Measurements from ENCODE around the gene FAM174C. TPM values are rescaled to one million over a fixed set of nuclear protein-coding genes. Genes with fewer than 3 reads are reported as not detected.

FAM174C gene
- total and polyA plus RNA-seq, 4 donors = 14.6 to 79.8 (median 33.8) TPM

DNA sequence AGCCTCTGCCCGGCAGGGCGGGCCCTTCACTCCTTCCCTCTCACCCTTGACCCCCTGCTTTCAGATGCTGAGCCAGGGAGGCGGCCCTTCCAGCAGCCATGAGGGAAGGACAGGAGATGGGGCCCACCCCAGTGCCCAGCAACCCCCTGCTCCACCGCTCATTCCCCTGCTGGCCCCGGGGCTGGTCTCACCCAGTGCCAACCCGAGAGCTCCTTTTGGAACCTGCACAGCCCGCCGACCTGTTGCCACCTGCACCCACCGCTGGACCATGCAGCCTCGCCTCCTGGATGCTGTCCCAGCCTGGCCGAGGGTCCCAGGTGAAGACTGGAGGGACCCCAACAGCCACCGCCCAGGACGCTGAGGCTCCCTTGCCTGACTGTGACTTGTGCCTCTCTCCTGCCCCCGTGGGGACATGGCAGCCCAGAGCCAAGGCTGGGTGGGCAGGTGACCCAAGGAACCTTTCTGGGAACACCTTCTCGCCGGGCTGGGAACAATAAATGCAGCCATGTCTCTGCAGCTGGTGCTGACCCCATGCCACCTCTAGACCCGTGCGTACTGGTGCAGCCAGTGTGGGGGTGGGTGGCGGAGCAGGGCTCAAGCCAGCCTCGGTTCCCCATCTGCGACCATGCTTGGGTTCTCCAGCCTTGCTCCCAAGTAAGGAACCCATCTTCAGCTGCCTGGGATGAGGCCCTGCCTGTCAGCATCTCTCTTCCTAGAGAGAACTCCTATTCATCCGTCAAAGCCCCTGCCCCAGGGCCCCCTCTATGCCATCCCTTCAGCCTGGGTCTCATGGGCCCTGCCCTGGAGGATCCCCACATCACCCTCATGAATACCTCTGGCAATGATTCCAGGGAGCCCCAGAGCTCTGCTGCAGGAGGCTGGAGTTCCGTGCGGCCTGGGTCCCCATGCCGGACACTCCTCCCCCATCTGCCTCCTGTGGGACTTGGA, 3.7 kb downstream of the FAM174C start:
- TF ChIP-seq HNF4G (IDR thresholded peaks at IDR 0.05) = no peak
- no peak for TF ChIP-seq GABPA (IDR thresholded peaks at IDR 0.05 in 1 of 2, conservative IDR thresholded peaks at IDR 0.05 in 1 of 2)
- TF ChIP-seq FOXA2 (IDR thresholded peaks at IDR 0.05) = no peak
- TF ChIP-seq, protein P1, sequence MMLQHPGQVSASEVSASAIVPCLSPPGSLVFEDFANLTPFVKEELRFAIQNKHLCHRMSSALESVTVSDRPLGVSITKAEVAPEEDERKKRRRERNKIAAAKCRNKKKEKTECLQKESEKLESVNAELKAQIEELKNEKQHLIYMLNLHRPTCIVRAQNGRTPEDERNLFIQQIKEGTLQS (IDR thresholded peaks at IDR 0.05) = no peak
- no peak for DNase-seq (ENCODE audit: low spot score)
- H3K4me3 ChIP-seq (ENCODE audit: low read depth in 1 of 3, low read length in 3 of 3) = no peak overlapping the region
- H3K9ac ChIP-seq (ENCODE audit: low read depth in 1 of 2, low read length in 2 of 2) = no peak overlapping the region
- H3K36me3 ChIP-seq (ENCODE audit: control insufficient read depth in 4 of 4, insufficient read depth in 3 of 4, low read depth in 1 of 4, low read length in 3 of 4) = peaks cover 3 to 11% (median 8%) of the 10 kb centered on the region in 4 donors
- H3K27me3 ChIP-seq (ENCODE audit: control insufficient read depth in 4 of 4, insufficient read depth in 4 of 4, low read length in 3 of 4) = no peaks in the 10 kb centered on the region
- H3K9me3 ChIP-seq (ENCODE audit: control insufficient read depth in 4 of 4, low read length in 3 of 4) = no peaks in the 10 kb centered on the region
- no peak overlapping the region for H3K27ac ChIP-seq (ENCODE audit: low read depth in 1 of 2, low read length in 2 of 2)
- 85% methylated on average over 25 of the region's 25 CpGs for WGBS
- peaks cover 13 to 46% (median 37%) of the 10 kb centered on the region in 4 donors for H3K4me1 ChIP-seq (ENCODE audit: control insufficient read depth in 4 of 4, insufficient read depth in 4 of 4, low read length in 3 of 4)

DNA sequence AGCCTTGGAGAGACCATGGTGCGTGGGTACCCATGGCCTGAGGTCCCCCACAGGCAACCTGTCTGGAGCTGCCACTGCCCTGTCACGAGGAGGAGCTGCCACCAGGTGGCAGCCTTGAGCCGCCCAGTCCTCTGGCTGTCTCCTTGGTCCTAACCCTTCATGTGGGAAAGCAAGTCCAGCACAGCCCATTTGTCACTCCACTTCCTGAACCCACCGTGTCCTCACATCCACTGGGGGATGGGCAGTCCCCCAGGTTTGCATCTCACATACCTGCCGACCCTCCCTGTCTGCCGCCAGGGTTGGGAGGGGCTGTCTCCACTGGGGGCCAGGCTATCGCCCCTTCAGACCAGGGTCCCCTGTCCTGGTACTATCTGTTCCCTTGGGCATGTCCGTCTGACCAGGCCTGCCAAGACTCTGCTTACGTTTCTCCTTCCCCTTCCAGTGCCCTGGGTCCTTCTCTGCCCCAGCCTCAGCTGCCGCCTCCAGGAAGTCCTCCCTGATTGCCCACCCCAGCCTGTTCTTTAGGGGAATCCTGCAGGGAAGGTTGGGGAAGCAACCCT, 4.5 kb downstream of the FAM174C start:
- H3K27ac ChIP-seq (ENCODE audit: low read depth in 1 of 2, low read length in 2 of 2) = no peak overlapping the region
- H3K9ac ChIP-seq (ENCODE audit: low read depth in 1 of 2, low read length in 2 of 2) = no peak overlapping the region
- no peaks in the 10 kb centered on the region for H3K27me3 ChIP-seq (ENCODE audit: control insufficient read depth in 4 of 4, insufficient read depth in 4 of 4, low read length in 3 of 4)
- H3K4me1 ChIP-seq (ENCODE audit: control insufficient read depth in 4 of 4, insufficient read depth in 4 of 4, low read length in 3 of 4) = peaks cover 6 to 46% (median 37%) of the 10 kb centered on the region in 4 donors
- TF ChIP-seq, protein P2, sequence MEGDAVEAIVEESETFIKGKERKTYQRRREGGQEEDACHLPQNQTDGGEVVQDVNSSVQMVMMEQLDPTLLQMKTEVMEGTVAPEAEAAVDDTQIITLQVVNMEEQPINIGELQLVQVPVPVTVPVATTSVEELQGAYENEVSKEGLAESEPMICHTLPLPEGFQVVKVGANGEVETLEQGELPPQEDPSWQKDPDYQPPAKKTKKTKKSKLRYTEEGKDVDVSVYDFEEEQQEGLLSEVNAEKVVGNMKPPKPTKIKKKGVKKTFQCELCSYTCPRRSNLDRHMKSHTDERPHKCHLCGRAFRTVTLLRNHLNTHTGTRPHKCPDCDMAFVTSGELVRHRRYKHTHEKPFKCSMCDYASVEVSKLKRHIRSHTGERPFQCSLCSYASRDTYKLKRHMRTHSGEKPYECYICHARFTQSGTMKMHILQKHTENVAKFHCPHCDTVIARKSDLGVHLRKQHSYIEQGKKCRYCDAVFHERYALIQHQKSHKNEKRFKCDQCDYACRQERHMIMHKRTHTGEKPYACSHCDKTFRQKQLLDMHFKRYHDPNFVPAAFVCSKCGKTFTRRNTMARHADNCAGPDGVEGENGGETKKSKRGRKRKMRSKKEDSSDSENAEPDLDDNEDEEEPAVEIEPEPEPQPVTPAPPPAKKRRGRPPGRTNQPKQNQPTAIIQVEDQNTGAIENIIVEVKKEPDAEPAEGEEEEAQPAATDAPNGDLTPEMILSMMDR (IDR thresholded peaks at IDR 0.05; ENCODE audit: low read depth, low read length, missing input control) = peak; percentile 94
- TF ChIP-seq, protein P1 (IDR thresholded peaks at IDR 0.05) = no peak
- TF ChIP-seq YY1 (IDR thresholded peaks at IDR 0.05) (no peak), RAD21 (IDR thresholded peaks at IDR 0.05) (peak; percentile 95 to 97), FOXA1 (IDR thresholded peaks at IDR 0.05) (no peak), GABPA (IDR thresholded peaks at IDR 0.05 in 1 of 2, conservative IDR thresholded peaks at IDR 0.05 in 1 of 2) (no peak)
- TF ChIP-seq, protein P3, sequence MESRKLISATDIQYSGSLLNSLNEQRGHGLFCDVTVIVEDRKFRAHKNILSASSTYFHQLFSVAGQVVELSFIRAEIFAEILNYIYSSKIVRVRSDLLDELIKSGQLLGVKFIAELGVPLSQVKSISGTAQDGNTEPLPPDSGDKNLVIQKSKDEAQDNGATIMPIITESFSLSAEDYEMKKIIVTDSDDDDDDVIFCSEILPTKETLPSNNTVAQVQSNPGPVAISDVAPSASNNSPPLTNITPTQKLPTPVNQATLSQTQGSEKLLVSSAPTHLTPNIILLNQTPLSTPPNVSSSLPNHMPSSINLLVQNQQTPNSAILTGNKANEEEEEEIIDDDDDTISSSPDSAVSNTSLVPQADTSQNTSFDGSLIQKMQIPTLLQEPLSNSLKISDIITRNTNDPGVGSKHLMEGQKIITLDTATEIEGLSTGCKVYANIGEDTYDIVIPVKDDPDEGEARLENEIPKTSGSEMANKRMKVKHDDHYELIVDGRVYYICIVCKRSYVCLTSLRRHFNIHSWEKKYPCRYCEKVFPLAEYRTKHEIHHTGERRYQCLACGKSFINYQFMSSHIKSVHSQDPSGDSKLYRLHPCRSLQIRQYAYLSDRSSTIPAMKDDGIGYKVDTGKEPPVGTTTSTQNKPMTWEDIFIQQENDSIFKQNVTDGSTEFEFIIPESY (IDR thresholded peaks at IDR 0.05) = no peak
- TF ChIP-seq, protein P4, sequence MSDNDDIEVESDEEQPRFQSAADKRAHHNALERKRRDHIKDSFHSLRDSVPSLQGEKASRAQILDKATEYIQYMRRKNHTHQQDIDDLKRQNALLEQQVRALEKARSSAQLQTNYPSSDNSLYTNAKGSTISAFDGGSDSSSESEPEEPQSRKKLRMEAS (IDR thresholded peaks at IDR 0.05) = no peak
- no peak overlapping the region for H3K4me3 ChIP-seq (ENCODE audit: low read depth in 1 of 3, low read length in 3 of 3)
- H3K9me3 ChIP-seq (ENCODE audit: control insufficient read depth in 4 of 4, low read length in 3 of 4) = no peaks in the 10 kb centered on the region
- DNase-seq (ENCODE audit: low spot score) = peak; percentile 90
- peaks cover 0 to 5% (median 4%) of the 10 kb centered on the region in 4 donors for H3K36me3 ChIP-seq (ENCODE audit: control insufficient read depth in 4 of 4, insufficient read depth in 3 of 4, low read depth in 1 of 4, low read length in 3 of 4)
- 30% methylated on average over 10 of the region's 10 CpGs for WGBS

Data from liver (tissue), 9 donors.